HG02938 (cell line): ENCODE results near the gene ACAD10.
"Not testable (repeated sequence)": the region's sequence is repeated elsewhere in the genome, so short reads cannot be mapped to it uniquely, and the experiment has no call there.

ENCODE experiments used
- ATAC-seq: cut with Tn5 transposase; IDR thresholded peaks from one replicate; pipeline ENCODE4 v1.9.1; 2021; ENCODE audit warnings: mild to moderate bottlenecking, moderate library complexity; ENCODE audit not compliant: unreplicated experiment

Gene ACAD10

DNA sequence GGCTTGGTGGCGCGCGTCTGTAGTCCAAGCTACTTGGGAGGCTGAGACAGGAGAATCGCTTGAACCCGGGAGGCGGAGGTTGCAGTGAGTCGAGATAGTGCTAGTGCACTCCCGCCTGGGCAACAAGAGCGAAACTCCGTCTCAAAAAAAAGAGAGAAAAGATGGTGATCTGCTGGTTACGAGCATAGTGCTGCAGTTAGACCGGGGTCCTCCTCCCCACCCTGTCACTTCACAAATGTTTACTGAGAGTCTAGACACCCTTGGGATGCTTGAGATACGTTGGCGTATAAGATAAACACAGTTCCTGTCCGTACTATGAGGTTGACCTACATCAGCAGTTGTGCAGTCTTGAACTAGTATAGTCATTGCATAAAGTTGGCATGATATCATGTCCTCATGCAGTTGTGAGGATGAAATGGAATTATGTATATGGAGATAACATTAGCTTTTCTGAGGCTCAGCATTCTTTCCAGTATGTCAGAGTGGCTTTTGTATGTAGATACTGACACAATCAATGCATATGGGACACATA is 787 bp downstream of the ACAD10 start:
- no peak for ATAC-seq

DNA sequence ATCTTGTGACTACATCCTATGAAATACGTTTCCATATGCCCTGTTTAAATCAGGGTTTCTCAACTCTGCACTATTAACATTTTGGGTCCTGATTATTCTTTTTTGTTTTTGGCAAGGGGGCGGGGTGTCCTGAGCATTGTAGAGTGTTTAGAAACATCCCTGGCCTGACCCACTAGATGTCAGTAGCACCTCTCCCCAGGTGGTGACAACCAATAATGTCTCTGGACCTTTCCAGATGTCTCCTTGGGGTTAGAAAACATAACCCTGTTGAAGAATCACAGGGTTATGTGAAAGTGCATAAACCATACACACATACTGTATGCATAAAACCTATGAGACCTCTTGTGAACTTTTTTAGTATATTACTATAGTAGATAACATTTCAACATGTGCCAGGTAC is 1.4 kb downstream of the ACAD10 start:
- ATAC-seq, result no peak

DNA sequence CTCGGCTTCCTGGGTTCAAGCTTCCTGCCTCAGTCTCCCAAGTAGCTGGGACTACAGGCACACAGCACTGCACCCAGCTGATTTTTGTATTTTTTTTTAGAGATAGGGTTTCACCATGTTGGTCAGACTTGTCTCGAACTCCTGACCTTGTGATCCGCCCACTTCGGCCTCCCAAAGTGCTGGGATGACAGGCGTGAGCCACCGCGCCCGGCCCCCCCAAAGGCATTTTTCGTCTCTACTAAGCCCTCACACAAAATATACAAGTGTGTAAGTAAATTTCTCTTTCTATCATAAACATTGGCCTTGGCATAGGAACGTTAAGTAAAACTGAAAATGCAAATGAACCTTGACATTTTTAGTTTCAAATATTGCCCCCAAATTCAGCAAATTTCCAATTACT is 2.1 kb downstream of the ACAD10 start:
- no peak for ATAC-seq

DNA sequence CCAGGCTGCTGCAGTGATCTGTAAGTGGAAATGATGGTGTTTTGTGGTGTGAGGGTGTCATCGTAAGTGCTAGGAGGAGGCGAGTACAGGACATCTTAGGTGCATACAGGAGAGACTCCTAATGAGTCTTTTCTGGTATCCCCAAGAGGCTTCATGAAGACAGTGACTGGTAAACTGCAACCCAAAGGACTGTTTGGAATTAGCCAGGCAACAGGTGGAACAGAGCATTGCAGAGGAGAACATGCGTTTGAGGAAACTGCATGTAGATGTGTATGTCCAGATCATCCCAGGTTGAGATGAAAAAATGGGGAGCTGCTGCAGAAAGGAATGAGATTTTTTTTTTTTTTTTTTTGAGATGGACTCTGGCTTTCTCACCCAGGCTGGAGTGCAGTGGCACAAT is 5.4 kb downstream of the ACAD10 start:
- ATAC-seq, result no peak

DNA sequence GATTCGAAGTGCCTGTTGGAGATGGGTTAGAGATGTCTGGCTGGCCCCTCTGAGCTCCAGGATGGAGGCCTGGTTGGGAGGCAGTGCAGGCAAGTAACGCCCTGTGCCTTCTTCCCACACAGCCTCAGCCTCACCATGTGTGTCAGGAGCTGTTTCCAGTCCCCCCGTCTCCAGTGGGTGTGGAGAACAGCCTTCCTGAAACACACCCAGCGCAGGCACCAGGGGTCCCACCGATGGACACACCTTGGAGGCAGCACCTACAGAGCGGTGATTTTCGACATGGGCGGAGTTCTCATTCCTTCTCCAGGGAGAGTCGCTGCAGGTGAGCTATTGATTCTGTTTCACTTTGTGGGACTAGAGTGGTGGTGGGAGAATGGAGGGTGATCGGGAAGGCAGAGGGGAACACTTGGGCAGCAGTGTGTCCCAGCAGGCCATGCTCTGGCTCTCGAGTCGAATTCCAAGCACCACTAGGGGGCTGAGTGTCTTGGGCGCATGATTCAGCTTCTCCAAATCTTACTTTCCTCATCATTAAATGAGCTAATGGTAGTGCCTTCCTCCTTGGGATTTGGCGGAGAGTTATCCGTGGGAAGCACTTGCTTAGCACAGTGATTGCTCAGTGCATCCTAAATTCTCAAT is 6.8 kb downstream of the ACAD10 start:
- no peak for ATAC-seq

DNA sequence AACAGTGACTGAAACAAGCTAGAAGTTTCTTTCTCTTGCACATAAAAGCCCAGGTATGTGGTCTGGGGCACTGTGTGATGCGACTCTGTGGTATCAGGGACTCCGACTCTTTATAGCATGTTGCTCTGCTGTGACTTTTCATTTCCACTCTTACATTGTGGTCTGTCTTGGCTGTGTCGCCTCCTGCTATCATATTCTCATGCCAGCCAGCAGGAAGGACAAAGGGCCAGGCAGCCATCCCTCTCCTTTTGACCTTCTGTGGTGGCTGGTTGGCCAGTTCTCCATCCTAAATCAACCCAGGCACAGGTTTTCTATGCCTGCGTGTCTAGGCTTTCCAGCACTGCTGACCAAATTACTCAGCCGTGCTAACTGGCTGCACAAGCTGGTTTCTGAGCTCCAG is 8.0 kb downstream of the ACAD10 start:
- no peak for ATAC-seq

DNA sequence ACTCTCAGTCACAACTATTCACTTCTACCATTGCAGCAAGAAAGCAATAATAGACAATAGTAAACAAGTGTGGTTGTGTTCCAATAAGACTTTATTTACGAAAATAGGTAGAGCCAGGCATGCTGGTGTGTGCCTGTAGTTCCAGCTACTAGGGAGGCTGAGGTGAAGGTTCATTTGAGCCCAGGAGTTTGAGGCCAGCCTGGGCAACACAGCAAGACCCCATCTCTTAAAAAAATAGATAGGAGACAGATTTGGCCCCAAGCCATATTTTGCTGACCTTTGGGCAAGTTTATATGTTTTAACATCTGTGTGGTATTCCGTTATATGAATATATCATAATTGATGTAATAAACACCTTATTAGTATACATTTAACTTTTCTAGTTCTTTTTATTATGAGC is 14.1 kb downstream of the ACAD10 start:
- ATAC-seq, result no peak

DNA sequence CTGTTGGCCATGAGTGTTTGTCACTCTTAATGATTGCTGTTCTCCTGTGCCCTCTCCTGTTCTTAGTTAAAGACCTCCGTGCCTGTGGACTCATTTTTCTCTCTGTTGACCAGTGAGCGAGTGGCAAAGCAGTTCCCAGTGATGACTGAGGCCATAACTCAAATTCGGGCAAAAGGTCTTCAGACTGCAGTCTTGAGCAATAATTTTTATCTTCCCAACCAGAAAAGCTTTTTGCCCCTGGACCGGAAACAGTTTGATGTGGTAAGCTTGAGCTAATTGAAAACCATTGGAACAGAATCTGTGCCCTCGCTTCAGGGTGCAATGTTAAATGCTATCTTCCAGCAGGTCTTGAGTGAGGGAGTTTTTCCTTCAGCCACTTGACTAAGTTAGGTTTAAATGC is 19.8 kb downstream of the ACAD10 start:
- ATAC-seq, result no peak

DNA sequence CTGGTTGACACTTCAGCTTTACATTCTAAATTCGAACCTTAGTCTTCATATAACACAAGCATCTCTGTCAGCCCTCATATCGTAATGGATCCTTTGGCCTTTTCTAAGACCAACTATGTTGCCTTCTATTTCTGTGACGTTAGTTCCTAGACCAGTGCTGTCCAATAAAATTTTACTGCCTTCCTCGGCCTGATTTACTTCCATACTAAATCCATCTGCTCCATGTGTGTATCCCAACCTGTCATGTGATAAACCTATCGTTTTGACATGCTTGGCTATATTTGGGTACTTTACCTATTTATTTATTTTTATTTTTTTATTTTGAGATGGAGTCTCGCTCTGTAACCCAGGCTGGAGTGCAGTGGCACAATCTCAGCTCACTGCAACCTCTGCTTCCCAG is 20.3 kb downstream of the ACAD10 start:
- ATAC-seq, result no peak

DNA sequence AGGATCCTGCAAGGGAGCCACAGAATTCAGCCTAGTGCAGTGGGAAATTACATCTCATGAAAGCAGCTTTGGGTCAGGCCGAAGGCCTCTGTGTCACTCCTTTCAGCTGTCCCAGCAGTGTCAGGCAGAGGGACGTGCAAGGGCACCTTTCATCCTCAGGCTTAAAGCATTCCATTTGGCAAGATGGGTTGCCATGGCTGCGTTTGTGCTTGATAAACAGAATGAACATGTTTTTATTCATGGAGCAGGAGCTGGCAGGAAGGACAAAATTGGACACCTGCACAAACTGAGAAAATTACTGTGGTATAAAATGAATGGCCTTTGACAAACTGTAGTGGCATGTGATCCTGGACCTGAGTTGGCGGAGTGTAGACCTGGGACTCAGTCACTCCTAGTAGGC is 29.4 kb downstream of the ACAD10 start:
- ATAC-seq, result no peak

DNA sequence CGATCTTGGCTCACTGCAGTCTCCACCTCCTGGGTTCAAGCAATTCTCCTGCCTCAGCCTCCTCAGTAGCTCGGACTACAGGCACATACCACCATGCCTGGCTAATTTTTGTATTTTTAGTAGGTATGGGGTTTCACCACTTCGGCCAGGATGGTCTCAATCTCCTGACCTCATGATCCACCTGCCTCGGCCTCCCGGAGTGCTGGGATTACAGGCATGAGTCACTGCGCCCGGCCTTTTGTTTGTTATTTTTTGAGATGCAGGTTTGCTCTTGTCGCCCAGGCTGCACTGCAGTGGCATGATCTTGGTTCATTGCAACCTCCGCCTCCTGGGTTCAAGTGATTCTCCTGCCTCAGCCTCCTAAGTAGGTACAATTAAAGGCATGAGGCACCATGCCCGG is 33.5 kb downstream of the ACAD10 start:
- not testable (repeated sequence) for ATAC-seq

DNA sequence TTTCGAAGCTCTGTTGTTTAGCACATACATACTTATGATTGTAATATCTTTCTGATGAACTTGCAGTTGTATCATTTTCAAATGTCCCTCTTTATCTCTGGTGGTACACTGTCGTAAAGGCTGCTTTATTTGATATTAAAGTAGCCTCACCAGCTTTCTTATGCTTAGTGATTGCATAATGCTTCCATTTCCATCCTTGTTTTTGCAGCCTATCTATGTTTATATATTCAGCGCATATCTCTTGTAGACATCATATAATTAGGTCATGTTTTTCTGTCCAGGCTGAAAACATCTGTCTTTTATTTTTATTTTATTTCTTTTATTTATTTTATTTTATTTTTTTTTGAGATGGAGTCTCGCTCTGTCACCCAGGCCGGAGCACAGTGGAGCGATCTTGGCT is 34.6 kb downstream of the ACAD10 start:
- ATAC-seq, result no peak

DNA sequence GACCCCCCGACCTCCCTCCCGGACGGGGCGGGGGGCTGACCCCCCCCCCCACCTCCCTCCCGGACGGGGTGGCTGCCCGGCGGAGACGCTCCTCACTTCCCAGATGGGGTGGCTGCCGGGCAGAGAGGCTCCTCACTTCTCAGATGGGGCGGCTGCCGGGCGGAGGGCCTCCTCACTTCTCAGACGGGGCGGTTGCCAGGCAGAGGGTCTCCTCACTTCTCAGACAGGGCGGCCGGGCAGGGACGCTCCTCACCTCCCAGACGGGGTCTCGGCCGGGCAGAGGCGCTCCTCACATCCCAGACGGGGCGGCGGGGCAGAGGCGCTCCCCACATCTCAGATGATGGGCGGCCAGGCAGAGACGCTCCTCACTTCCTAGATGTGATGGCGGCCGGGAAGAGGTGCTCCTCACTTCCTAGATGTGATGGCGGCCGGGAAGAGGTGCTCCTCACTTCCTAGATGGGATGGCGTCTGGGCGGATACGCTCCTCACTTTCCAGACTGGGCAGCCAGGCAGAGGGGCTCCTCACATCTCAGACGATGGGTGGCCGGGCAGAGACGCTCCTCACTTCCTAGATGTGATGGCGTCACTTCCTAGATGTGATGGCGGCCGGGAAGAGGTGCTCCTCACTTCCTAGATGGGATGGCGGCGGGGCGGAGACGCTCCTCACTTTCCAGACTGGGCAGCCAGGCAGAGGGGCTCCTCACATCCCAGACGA is 38.0 kb downstream of the ACAD10 start:
- not testable (repeated sequence) for ATAC-seq

DNA sequence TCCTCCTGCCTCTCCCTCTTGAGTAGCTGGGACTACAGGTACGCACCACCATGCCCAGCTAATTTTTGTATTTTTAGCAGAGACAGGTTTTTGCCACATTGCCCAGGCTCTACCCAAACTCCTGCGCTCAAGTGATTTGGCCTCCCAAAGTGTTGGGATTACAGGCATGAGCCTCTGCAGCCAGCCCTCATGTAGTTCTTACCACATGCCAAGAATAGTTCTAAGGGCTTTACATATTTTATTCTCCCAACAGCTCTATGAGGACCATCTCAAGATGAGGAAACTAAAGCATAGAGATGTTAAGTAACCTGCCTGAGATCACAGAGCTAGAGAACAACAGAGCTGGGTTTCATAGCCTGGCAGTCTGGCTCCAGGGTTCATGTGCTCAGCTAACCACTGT is 42.9 kb downstream of the ACAD10 start:
- no peak for ATAC-seq

DNA sequence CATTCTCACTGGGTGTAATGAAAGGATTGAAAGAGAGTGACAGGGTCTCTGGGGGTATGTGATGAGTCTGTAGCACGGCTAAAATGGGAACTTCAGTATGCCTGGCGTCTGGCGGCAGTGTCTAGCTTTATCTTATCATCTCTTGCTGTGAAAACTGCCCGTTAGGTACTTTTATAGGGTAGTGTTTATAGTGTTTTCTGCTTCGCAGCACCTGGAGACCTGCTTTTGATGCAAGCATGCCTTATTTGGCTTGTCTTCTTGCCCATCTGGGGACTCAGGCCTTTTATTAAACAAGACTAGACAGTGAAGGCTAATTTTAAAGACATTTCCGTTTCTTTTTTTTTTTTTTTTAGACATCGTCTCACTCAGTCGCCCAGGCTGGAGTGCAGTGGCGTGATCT is 44.6 kb downstream of the ACAD10 start:
- ATAC-seq, result no peak

DNA sequence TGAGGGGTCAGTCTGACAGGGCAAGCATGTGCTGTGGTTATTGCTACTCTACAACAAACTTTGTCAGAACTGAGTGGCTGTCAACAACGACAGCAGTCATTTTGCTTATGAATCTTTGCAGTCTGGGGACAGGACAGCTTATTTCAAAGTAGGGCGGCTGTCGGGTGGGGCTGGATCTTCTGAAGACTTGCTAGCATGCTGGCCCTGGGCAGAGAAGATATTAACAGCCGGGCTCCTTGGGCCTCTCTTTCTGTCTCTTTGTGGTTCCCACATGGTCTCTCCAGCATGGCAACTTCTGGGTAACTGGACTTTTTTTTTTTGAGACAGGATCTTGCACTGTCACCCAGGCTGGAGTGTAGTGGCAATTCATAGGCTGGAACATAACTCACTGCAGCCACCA is 46.9 kb downstream of the ACAD10 start:
- no peak for ATAC-seq

DNA sequence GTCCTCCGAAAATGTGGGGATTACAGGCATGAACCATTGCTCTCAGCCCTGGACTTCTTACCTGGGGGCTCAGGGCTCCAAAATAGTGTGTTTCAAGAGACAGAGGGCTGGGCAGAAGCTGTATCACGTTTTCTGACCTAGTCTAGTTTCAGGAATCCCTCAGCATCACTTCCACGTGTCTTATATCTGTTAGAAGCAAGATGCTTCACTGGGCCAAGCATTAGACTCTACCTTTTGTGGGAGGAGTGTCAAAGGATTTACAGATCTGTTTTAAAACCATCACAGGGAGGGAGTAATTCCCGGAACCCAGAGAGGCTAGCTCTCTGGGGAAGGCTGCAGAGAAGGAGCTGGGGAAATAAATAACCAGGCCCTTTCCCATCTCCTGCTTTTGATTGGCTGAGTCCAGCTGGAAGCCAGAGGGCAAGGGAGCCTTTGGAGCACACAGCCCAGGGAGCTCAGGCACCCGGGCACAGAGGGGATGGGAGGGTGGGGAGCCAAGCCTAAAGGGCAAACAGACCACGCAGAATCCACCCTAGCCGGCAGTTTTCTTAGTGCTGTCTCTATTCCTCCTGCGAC is 47.6 kb downstream of the ACAD10 start:
- ATAC-seq, result no peak

DNA sequence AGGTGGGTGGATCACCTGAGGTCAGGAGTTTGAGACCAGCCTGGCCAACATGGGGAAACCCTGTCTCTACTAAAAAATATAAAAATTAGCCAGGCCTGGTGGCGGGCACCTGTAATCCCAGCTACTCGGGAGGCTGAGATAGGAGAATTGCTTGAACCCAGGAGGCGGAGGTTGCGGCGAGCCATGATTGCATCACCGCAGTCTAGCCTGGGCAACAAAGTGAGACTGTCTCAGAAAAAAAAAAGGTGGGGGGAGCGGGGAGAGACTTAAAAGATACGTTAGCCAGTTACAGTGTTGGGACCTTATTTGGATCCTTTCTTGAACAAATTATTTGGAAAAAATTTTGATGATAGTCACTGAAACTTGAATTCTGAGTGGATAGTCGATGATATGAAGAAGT is 53.7 kb downstream of the ACAD10 start:
- ATAC-seq, result not testable (repeated sequence)

DNA sequence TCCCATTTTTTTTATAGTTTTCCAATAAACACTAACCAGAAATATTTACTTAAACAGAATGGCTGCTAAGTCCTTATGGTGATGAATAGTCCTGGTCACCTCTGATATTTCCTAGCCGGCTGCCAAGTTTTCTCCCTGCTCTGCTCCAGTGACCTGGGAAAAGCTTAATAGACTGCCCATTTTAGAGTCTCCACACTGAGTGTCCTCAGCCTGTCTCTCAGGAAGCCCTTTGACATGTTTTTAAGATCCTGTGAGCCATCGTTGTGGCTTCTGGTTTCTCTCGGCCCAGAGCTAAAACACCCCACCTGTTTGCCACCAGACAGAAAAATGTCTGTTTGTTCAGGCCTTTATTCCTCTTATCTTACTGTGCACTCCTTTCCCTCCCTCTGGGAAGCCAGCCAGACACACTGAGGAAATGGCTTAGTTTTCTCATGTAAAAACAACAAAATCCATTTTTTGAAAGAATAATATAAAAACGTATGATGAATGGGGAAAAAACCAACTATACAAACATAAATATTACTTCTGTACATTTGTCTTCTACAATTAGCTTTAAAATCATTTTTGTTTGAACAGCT is 55.5 kb downstream of the ACAD10 start:
- no peak for ATAC-seq

DNA sequence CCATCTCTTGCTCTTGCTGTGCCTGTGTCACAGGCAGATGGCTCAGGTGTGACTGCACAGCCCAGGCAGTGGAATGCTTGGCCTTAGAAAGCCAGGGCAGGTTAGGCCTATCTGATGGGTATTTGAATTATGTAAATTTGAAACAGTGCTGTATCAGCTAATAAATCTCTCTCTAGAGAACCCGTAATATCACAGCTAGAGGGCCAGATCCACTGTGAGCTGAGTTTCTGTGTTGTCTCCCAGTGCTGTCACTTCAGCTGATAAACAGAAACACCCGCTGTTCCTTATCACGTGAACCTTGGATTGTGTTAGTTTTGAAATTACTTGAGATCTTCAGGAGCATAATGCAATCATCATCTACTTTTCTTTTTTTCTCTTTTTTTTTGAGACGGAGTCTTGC is 59.4 kb downstream of the ACAD10 start:
- ATAC-seq, result no peak

DNA sequence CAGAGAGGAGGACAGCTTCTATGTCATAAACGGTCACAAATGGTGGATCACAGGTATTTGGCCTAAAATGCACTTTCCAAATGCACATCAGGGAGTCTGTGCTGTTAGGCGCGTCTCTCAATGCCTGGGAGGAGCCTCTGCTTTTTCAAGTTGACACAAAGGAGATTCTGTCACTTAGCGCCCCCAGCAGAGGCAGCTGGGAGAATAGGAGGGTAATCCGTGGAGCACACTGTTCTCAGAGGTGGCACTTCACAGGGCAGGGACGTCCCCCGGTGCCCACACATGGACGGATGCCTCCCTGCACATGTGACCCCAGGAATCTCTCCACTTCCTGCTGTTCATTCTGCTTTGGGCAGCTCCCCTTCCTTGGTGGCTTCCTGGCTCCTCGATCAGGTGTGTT is 61.5 kb downstream of the ACAD10 start:
- ATAC-seq, result no peak

DNA sequence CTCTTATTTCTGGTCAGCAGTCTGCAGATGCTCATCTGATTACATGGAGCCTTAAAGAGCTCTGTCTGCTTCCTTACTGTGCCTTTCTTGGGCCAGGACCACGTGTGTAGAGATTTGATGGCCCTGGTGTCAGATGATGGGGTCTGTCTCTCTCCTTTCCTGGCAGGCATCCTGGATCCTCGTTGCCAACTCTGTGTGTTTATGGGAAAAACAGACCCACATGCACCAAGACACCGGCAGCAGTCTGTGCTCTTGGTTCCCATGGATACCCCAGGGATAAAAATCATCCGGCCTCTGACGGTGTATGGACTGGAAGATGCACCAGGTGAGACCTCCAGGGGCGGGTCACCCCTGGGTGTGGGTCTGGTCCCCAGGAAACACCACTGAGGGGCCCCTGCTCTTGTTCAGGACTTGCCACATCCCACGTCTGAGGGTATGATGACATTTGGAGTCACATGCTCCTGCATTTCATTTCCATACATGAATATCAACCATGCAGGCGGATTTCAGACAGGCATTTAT is 62.4 kb downstream of the ACAD10 start:
- ATAC-seq, result no peak
